MM.1S (cell line): ENCODE measurements around the gene TMEM131.

Experiments
- CTCF ChIP-seq: fragments of 300-600 bp; sonication (generic); IDR thresholded peaks from 2 replicates; pipeline ENCODE4 v1.5.1; 2016; ENCODE audit warnings: antibody characterized with exemption, low read length, mixed read lengths
- EZH2 ChIP-seq: fragments of 300-600 bp; sonication (generic); optimal IDR thresholded peaks from 2 replicates; pipeline ENCODE3; 2017; ENCODE audit warnings: low read depth, mild to moderate bottlenecking, antibody characterized with exemption, low read length, mixed read lengths

DNA sequence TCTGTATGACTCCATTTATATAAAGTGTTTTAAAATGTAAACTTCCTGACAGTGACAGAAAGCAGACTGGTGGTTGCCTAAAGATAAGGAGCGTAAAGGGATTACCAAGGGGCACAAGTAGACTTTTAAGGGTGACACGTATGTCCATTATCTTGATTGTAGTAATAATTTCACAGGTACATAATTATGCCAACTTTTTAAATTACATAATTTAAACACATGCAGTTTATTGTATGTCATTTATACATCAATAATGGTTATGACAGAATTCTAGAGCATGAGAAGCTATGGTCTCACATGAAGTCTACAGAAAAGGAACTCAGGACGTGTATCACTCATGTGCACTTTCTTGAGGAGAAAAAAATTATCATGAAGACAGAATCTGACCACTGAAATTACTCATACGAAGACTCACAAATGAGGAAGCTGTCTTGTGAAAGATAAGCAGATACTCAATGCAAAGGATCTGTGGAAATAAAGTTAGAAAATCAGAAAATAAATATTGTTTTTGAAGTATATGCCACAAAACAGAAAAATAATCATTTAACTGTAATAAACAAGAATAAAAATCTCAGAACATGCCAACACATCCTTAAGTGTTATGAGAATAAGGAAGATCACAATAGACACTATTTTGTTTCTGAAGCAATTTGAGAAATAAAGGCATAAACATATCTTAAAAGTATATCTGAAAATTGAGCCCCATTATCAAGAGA lies 84.4 kb downstream of the TMEM131 start:
- TF ChIP-seq CTCF = no peak
- no peak for TF ChIP-seq EZH2
